Measurements from ENCODE around the gene ERFL.

- TF ChIP-seq CTCF (IDR thresholded peaks at IDR 0.05) (no peak), POLR2A (IDR thresholded peaks at IDR 0.05) (no peak)
Measured at GRCh38 chr19:41897820-41898219, 30.4 kb downstream of the ERFL start.
